GM19452 (cell line): ENCODE results near the gene DDHD1.
A peak's percentile ranks its signal among the peaks of the same experiment; 100 is the strongest.
"Not testable (repeated sequence)": the region's sequence is repeated elsewhere in the genome, so short reads cannot be mapped to it uniquely, and the experiment has no call there.

Experiments
- ATAC-seq: cut with Tn5 transposase; IDR thresholded peaks from one replicate; pipeline ENCODE4 v1.9.1; 2021; ENCODE audit not compliant: unreplicated experiment

The DDHD1 gene

DNA sequence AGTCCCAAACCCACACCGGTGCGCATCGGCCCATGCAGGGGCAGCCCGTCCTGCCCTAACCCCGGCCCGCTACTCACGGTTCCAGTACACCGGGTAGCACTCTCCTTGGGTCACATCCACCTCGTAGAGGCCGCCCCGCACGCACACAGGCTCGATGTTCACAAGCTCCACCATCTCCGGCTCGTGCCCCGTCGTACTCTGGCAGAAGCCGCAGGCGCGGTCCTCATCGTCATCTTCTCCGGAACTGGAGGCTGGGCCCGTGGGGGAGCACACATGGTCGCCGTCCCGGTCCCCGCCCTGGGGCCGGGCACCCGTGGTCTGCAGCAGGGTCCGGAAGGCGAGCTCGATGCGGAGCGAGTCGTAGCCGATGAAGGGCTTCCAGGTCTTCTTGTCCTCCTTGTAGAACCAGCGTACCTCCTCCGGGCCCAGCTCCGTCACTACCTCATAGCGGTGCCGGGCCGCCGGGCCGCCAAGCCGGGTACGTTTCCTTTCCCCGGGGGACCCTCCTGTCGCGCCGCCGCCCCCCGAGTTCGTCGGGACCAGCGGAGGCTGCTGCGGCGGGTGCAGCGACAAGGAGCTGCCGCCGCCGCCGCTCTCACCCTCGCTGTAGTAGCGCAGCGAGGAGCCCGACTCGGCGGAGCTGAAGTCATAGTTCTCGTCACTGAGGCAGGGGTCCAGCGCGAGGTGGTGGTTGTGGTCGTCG lies 788 bp downstream of the DDHD1 start:
- peak; percentile 20 for ATAC-seq

DNA sequence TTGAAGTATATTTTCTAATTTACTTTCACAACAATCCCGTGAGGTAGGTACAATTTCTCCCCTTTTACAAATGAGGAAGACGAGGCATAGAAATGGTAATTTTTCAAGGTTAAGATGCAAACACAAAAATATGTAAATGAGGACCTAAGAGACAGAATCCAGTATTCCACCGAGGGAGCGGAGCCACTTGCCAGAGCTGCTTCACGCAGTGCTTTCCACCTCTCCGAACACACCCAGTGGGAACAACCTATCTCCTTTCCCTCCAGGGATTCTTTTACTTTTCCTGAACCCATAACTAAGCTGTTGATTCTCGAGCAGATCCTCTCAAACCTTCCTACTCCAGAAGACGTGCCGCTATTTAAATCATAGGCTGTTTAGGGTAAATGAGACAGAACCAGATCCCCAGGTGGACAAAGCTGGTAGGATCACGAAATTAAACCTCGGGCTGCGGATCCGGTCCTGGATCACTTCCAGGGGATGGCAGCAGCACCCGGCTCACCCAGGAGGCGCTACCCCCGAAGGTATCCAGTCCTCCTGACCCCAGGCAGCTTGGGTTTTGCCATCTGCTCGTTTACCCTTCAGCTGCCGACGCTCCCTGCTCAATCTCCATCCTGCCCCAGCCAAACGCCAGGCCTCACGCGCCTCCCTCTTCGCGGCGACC lies 1.5 kb downstream of the DDHD1 start:
- ATAC-seq, result no peak

DNA sequence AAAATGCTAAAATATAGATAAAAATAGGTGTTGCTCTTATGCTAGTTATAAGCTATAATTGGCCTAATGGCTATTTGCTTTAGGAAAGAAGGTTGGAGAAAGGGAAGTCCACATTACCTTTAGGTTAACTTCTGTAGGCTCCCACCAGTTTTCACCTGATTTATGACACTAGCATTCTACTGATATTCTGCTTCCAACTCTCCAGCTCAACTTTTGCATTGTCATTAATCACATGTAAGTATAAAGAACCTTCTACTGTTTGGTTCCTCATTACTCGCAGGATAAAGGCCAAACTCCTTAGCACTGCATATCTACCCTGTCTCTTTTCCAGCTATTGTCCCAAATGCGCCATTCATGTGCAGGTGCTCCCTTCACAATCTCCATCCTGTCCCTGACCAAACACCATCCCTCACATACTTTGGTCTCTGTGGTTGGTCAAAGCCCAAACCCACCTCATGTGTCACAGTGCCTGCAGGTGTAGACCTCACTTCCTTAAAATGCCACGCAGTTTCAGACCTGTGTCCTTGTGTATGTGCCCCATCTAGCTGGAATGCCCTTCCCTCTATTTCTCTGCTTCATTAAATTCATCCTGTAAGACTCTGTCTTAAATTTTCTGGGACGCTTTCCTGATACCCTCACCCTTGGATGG lies 3.3 kb downstream of the DDHD1 start:
- no peak for ATAC-seq

DNA sequence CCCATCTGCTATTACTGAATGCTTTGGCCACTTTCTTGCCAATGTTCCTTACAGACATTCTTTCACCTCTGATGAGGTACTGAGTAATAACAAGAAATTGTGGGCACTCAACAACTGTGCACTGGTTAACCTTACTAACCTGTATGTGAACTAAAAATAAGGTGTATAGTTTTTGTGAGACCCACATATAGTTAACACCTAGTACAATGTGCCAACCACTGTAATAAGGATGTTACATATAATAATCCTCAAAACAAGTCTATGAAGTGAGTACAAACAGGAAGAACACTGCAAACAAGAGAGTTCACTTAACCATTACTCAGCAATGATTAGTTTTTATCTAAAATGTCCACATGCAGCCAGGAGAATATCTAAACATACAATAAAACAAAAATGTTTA lies 4.5 kb downstream of the DDHD1 start:
- peak; percentile 20 for ATAC-seq

- no peak for ATAC-seq
Measured at GRCh38 chr14:53147893-53148292, 5.2 kb downstream of the DDHD1 start.

DNA sequence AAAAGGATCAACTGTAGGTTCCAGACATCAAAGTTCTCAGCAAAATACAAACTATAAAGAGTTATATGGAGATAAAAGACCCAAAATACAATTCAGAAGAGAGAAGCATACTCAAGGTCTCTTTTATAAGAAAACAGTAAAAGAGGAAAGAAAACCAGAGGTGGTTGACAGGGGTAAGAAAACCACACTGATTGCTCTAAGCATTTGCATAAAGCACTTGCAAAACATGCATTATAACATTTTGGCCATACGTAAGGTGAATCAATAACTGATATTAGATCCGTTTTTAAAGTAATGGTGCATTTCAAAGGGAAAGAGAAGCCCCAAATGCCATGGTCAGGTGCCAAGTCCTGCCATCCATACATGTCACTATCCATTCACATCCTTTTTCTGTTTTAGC lies 5.9 kb downstream of the DDHD1 start:
- peak; percentile 29 for ATAC-seq

DNA sequence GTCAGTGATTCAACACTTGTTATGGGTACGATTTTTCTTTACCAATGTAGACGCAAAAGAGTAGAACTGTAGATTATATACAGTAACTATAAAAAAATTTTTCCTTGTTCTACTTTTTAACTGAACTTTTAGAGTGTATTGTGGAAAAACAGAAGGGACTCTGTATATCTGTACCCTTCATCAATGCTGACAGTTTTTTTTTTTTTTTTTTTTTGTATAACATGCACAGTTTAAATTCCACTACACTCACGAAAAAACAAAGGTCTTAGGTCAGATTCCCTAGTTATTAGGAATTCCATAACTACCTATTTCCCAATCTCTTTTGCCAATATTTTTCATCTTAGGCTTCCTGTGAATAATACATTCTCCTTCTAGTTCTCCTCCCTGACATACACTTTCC lies 6.4 kb downstream of the DDHD1 start:
- no peak for ATAC-seq

DNA sequence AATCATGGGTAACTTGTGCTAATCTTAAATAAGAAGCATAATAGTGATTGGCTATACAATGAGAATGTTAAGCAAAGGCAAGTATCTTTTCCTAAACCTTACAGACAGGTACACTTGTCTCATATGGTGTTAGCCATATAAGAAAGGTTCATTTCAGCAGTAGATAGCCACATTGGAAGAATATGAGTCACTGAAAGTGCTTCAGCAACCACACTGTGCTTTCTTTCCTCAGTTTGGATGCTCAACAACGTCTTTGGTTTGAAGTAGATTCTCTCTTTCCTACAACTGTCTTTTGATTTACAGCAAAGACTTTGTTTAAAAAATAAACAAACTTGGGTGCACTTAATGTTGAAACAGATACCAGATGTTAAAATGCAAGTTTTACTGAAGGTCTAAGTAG lies 8.9 kb downstream of the DDHD1 start:
- peak; percentile 71 for ATAC-seq

GRCh38 chr14:53140585-53140984 lies 12.5 kb downstream of the DDHD1 start:
- ATAC-seq, result no peak

- ATAC-seq, result no peak
Measured at GRCh38 chr14:53137568-53138203, 15.4 kb downstream of the DDHD1 start.

GRCh38 chr14:53130491-53130890 lies 22.6 kb downstream of the DDHD1 start:
- ATAC-seq, result not testable (repeated sequence)

- no peak for ATAC-seq
Measured at GRCh38 chr14:53128303-53129028, 24.7 kb downstream of the DDHD1 start.

GRCh38 chr14:53127832-53128231 lies 25.3 kb downstream of the DDHD1 start:
- no peak for ATAC-seq

DNA sequence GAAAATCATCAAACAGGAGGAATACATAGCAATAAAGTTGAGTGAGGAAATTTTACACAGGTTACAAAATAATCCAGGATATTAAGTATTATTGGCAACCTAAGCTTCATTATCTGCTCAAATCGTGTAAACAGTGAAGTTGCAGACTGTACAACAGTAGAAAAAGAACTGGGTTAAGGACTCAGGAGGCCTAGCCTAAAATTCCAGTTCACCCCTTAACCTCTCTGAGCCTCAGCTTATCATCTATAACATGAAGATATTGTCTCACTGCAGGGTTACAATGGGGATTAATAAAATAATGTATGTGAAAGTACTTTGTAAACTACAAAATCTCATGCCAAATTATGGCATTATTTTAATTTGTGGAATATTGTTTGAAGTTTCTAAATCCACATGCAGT lies 26.0 kb downstream of the DDHD1 start:
- ATAC-seq, result no peak

DNA sequence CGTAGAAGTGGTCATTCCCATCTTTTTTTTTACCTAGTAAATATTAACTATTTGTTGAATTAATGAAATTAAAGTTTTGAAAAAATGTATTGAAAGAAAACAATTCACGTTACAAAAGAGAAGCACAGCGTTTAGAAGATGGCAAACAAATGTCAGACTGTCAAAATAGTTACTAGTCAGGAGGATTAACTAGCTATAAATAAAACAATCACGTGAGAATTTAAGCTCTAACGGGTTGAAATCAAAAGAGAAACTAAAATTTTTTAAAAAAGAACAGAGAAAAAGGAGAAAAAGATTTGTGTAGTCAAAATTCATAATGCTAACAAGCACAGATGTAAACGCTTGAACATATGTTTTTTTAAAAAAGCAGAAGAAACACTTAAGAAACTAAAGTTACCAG lies 26.4 kb downstream of the DDHD1 start:
- ATAC-seq, result no peak

- ATAC-seq, result no peak
Measured at GRCh38 chr14:53124786-53125185, 28.3 kb downstream of the DDHD1 start.

DNA sequence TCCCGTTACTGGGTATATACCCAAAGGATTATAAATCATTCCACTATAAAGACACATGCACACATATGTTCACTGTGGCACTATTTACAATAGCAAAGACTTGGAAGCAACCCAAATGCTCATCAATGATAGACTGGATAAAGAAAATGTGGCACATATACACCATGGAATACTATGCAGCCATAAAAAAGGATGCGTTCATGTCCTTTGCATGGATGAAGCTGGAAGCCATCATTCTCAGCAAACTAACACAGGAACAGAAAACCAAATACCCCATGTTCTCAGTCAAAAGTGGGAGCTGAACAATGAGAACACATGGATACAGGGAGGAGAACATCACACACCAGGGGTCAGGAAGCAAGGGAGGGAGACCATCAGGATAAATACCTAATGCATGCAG lies 31.7 kb downstream of the DDHD1 start:
- not testable (repeated sequence) for ATAC-seq

DNA sequence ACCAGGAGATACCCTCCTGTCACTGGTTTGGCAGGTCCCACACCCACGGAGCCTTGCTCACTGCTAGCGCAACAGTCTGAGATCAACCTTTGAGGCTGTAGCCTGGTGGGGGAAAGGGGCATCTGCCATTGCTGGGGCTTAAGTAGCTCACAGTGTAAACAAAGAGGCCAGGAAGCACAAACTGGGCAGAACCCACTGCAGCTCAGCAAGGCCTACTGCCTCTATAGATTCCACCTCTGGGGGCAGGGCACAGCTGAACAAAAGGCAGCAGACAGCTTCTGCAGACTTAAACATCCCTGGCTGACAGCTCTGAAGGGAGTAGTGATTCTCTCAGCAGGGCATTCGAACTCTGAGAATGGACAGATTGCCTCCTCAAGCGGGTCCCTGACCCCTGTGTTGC lies 35.6 kb downstream of the DDHD1 start:
- not testable (repeated sequence) for ATAC-seq

DNA sequence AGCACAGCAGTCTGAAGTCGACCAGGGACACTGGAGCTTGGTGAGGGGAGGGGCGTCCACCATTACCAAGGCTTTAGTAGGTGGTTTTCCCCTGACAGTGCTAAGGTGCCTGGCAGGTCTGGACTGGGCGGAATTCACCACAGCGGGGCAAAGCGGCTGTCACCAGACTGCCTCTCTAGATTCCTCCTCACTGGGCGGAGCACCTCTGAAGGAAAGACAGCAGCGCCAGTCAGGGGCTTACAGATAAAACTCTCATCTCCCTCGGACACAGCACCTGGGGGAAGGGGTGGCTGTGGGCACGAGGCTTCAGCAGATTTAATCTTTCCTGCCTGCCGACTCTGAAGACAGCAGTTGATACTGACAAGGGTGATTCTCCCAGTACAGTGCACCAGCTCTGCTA lies 39.1 kb downstream of the DDHD1 start:
- ATAC-seq, result no peak

DNA sequence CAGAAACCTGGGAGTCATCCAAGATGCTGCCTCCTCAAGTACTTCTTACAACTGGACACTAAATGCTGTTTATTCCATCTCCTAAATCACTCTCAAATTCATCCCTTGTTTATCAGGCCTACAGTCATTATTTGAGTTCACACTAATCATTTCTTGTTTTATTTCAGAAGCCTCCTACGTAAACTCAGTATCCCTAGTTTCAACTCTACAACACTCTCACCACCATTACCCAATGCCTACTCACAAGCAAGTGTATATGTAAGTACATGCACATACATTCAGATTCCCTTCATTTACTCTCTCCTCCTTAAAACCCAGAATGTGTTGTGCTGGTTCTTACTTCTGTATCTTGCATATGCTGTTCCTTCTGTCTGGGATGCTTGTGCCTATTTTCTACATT lies 43.0 kb downstream of the DDHD1 start:
- ATAC-seq, result no peak
